Liver (tissue), 3 donors: ENCODE data around the gene SNU13.
A peak's percentile ranks its signal among the peaks of the same experiment; 100 is the strongest.

ENCODE experiments used
- CTCF ChIP-seq: fragments of 150-350 bp; IDR thresholded peaks from 2 replicates; pipeline ENCODE4 v1.5.1; 2017; ENCODE audit warnings: improper control_type of control experiment, low read depth, low read length; ENCODE audit not compliant: missing input control
- GABPA ChIP-seq, 2 donors: IDR thresholded peaks in 1 of 2; conservative IDR thresholded peaks in 1 of 2; 2 replicates each; pipeline ENCODE4 v1.6.1; 2016; ENCODE audit warnings: antibody characterized with exemption in 2 of 2, mild to moderate bottlenecking in 1 of 2, moderate library complexity in 1 of 2
- HNF4G ChIP-seq: IDR thresholded peaks from 2 replicates; pipeline ENCODE4 v1.6.1; 2016; ENCODE audit warnings: antibody characterized with exemption
- MAX ChIP-seq: IDR thresholded peaks from 2 replicates; pipeline ENCODE4 v1.6.1; 2016; ENCODE audit warnings: antibody characterized with exemption
- RAD21 ChIP-seq, 2 donors: IDR thresholded peaks; 2 replicates each; pipeline ENCODE4 v1.6.1; 2016; ENCODE audit warnings: antibody characterized with exemption in 2 of 2, mild to moderate bottlenecking in 2 of 2
- REST ChIP-seq: IDR thresholded peaks from 2 replicates; pipeline ENCODE4 v1.6.1; 2016; ENCODE audit warnings: antibody characterized with exemption, mild to moderate bottlenecking
- TAF1 ChIP-seq: conservative IDR thresholded peaks from 2 replicates; pipeline ENCODE4 v1.6.1; 2016; ENCODE audit warnings: antibody characterized with exemption, mild to moderate bottlenecking
- YY1 ChIP-seq: IDR thresholded peaks from 2 replicates; pipeline ENCODE4 v1.6.1; 2016; ENCODE audit warnings: antibody characterized with exemption, mild to moderate bottlenecking
- donor health status: healthy.
- donor health status: healthy.

GRCh38 chr22:41682033-41682807, 6.4 kb downstream of the SNU13 start:
- no peak for TF ChIP-seq CTCF
- TF ChIP-seq REST = no peak
- no peak for TF ChIP-seq TAF1
- TF ChIP-seq RAD21 (IDR thresholded peaks at IDR 0.05) = no peak
- peak; percentile 95 to 98 for TF ChIP-seq GABPA (IDR thresholded peaks at IDR 0.05 in 1 of 2, conservative IDR thresholded peaks at IDR 0.05 in 1 of 2)
- no peak for TF ChIP-seq YY1
- no peak for TF ChIP-seq MAX
- no peak for TF ChIP-seq HNF4G
